ENCODE measurements around the gene ZNF511. TPM values are rescaled to one million over a fixed set of nuclear protein-coding genes. Genes with fewer than 3 reads are reported as not detected.

Gene ZNF511
- total and polyA plus RNA-seq, 9 of the 15 experiments (the other 6 are each of a cell fraction or from before 2014, with no cell fraction given) = 0.61 to 69.3 (median 40.1) TPM

- TF ChIP-seq NR4A1 (CRISPR knock-in tag; IDR thresholded peaks at IDR 0.05) (no peak), NR4A1 (tag; IDR thresholded peaks at IDR 0.05) (0 out of 2 replicates have a peak, but pooled peaks have one; percentile 53), ZNF354B (CRISPR knock-in tag; IDR thresholded peaks at IDR 0.05) (no peak), CEBPG (CRISPR knock-in tag; IDR thresholded peaks at IDR 0.05) (peak; percentile 71), CEBPG (tag; conservative IDR thresholded peaks at IDR 0.05 in 1 of 2, IDR thresholded peaks at IDR 0.05 in 1 of 2) (peak in 1 of 2 experiments; percentile 68; a peak in 3 of 4 replicates), POLR2G (IDR thresholded peaks at IDR 0.05; ENCODE audit: low read depth, low read length) (peak; percentile 71), YBX1 (IDR thresholded peaks at IDR 0.05) (no peak), ZNF785 (CRISPR knock-in tag; IDR thresholded peaks at IDR 0.05) (no peak), CREB3 (tag; conservative IDR thresholded peaks at IDR 0.05; ENCODE audit: low read depth) (0 out of 2 replicates have a peak, but pooled peaks have one; percentile 28), FOXP1 (CRISPR knock-in tag; IDR thresholded peaks at IDR 0.05) (peak; percentile 90), TARDBP (IDR thresholded peaks at IDR 0.05) (no peak), EZH2 (IDR thresholded peaks at IDR 0.05; ENCODE audit: borderline replicate concordance, low read depth, low read length) (no peak), MAX (CRISPR knock-in tag; IDR thresholded peaks at IDR 0.05) (no peak), FOXK2 (conservative IDR thresholded peaks at IDR 0.05 in 1 of 2, IDR thresholded peaks at IDR 0.05 in 1 of 2; ENCODE audit: low read depth in 2 of 2) (peak; percentile 49 to 58; a peak in 2 of 4 replicates), ZNF511 (CRISPR knock-in tag; IDR thresholded peaks at IDR 0.05) (no peak), FOXP4 (CRISPR knock-in tag; IDR thresholded peaks at IDR 0.05; ENCODE audit: borderline replicate concordance) (peak; percentile 93; the same call in 1 of the 2 replicates), LARP7 (IDR thresholded peaks at IDR 0.05) (no peak), ZNF586 (CRISPR knock-in tag; conservative IDR thresholded peaks at IDR 0.05) (no peak), HES1 (IDR thresholded peaks at IDR 0.05; ENCODE audit: low read depth) (no peak), CCNT2 (IDR thresholded peaks at IDR 0.05; ENCODE audit: borderline replicate concordance, extremely low read depth, insufficient read length, low read depth, low read length) (no peak), BRD4 (IDR thresholded peaks at IDR 0.05) (no peak), ILK (tag; IDR thresholded peaks at IDR 0.05; ENCODE audit: borderline replicate concordance, low read depth) (no peak), ZBTB8A (IDR thresholded peaks at IDR 0.05; ENCODE audit: partially characterized antibody) (no peak), SUPT5H (IDR thresholded peaks at IDR 0.05) (no peak; the same call in 1 of the 2 replicates)
Observed at GRCh38 chr10:133278577-133279265, 30.0 kb upstream of the ZNF511 start (continued).

Measured in K562 (cell line).